ENCODE measurements around the gene PLA2G2C.

The PLA2G2C gene

GRCh38 chr1:20148571-20149500 lies 37.5 kb downstream of the PLA2G2C start:
- no peak for TF ChIP-seq EZH2 (IDR thresholded peaks at IDR 0.05; ENCODE audit: borderline replicate concordance, low read depth, low read length, severe bottlenecking)
- TF ChIP-seq, protein P1, sequence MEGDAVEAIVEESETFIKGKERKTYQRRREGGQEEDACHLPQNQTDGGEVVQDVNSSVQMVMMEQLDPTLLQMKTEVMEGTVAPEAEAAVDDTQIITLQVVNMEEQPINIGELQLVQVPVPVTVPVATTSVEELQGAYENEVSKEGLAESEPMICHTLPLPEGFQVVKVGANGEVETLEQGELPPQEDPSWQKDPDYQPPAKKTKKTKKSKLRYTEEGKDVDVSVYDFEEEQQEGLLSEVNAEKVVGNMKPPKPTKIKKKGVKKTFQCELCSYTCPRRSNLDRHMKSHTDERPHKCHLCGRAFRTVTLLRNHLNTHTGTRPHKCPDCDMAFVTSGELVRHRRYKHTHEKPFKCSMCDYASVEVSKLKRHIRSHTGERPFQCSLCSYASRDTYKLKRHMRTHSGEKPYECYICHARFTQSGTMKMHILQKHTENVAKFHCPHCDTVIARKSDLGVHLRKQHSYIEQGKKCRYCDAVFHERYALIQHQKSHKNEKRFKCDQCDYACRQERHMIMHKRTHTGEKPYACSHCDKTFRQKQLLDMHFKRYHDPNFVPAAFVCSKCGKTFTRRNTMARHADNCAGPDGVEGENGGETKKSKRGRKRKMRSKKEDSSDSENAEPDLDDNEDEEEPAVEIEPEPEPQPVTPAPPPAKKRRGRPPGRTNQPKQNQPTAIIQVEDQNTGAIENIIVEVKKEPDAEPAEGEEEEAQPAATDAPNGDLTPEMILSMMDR (IDR thresholded peaks at IDR 0.05; ENCODE audit: borderline replicate concordance, extremely low read depth, low read length, poor library complexity, severe bottlenecking): no peak
- no peaks in the 10 kb centered on the region for H3K79me2 ChIP-seq (ENCODE audit: insufficient read depth, low read length)
- no peak overlapping the region for H3K4me2 ChIP-seq (ENCODE audit: insufficient read depth, low read length)
- DNase-seq: no peak
- H3K4me1 ChIP-seq (ENCODE audit: insufficient read depth, low read length): peaks cover 9% of the 10 kb centered on the region
- no peaks in the 10 kb centered on the region for H3K36me3 ChIP-seq (ENCODE audit: insufficient read depth, low read length)
- no peaks in the 10 kb centered on the region for H4K20me1 ChIP-seq (ENCODE audit: insufficient read depth, low read length)
- no peaks in the 10 kb centered on the region for H3K27me3 ChIP-seq (ENCODE audit: insufficient read depth, low read length, poor library complexity)
- no peak for ATAC-seq (ENCODE audit: insufficient read depth, low read depth)
- no peak overlapping the region for H3K4me3 ChIP-seq (ENCODE audit: low read depth in 1 of 2, low read length in 2 of 2)
- no peaks in the 10 kb centered on the region for H3K9me3 ChIP-seq (ENCODE audit: insufficient read depth, low read length, severe bottlenecking)
- no peak overlapping the region for H3K27ac ChIP-seq (ENCODE audit: low read length)
- H2AFZ ChIP-seq (ENCODE audit: low read depth, low read length): no peak overlapping the region
- no peak overlapping the region for H3K9ac ChIP-seq (ENCODE audit: low read depth, low read length)

DNA sequence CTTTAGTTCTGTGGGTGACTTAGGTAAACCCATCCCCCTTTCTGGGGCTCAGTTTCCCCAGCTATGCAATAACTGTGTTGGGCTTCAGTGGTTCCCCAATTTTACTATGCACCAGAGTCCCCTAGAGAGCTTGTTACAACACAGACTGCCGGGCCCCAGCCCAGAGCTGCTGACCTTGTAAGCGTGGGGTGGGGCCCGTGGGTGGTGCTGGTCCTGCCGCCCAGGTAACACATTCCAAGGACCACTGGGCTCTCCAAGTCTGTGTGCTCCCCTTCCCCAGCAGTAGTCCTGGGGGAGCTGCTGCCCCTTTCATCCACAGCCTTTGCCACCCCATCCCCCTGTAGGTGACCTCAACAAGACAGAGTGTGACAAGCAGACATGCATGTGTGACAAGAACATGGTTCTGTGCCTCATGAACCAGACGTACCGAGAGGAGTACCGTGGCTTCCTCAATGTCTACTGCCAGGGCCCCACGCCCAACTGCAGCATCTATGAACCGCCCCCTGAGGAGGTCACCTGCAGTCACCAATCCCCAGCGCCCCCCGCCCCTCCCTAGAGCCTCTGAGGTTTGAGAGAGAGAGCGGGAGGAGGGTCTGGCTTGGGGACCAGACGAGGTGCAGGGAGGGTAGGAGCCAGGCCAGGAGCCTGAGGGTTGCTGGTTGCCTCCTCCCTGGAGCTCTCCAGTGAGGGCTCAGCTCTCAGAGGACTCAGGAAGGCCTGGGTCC lies 38.3 kb downstream of the PLA2G2C start:
- Histone ChIP-seq H3K27ac (ENCODE audit: low read length) (no peak overlapping the region), H4K20me1 (ENCODE audit: insufficient read depth, low read length) (no peaks in the 10 kb centered on the region), H3K4me1 (ENCODE audit: insufficient read depth, low read length) (peaks cover 9% of the 10 kb centered on the region), H3K27me3 (ENCODE audit: insufficient read depth, low read length, poor library complexity) (no peaks in the 10 kb centered on the region), H3K4me2 (ENCODE audit: insufficient read depth, low read length) (no peak overlapping the region), H2AFZ (ENCODE audit: low read depth, low read length) (no peak overlapping the region), H3K9ac (ENCODE audit: low read depth, low read length) (no peak overlapping the region), H3K9me3 (ENCODE audit: insufficient read depth, low read length, severe bottlenecking) (no peaks in the 10 kb centered on the region), H3K4me3 (ENCODE audit: low read depth in 1 of 2, low read length in 2 of 2) (no peak overlapping the region), H3K79me2 (ENCODE audit: insufficient read depth, low read length) (no peaks in the 10 kb centered on the region), H3K36me3 (ENCODE audit: insufficient read depth, low read length) (no peaks in the 10 kb centered on the region)
- TF ChIP-seq, protein P1 (IDR thresholded peaks at IDR 0.05; ENCODE audit: borderline replicate concordance, extremely low read depth, low read length, poor library complexity, severe bottlenecking): no peak
- no peak for TF ChIP-seq EZH2 (IDR thresholded peaks at IDR 0.05; ENCODE audit: borderline replicate concordance, low read depth, low read length, severe bottlenecking)
- no peak for DNase-seq
- no peak for ATAC-seq (ENCODE audit: insufficient read depth, low read depth)

DNA sequence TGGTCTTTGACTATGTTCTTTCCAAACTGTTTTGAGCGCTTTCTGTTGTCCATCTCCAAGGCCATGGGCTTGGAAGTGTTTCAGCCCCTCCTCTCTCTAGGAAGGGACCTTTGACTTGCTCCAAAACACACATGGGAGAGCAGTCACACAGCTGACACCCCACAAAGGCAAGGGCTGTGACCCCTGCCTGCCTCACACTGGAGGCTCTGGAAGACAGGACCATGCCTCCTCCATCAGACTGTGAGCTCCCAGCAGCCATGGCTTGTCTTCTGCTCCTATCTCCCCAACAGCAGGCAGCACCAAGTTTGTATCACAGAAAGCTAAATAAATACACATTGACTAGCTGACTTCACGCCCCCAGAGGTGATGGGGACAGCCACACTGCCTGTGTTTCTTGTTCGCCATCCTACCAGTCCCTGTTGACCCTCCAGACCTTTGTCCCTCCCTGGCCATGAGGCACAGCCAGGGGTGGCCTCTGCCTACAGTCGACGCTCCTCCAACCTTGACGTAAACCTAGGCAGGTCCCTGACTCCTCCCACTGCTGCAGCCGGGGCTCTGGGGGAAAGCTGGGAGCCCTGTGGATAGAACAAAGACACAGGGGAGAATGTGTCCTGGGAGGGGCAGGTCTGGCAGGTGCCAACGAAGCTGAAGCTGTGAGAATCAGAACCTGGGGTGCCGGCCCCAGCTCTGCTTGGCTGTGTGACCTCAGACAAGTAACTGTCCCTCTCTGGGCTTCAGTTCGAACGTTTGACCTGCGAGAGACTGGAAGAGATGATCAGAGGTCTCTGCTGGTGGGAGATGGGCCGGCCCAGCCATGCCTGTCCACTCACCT lies 42.4 kb downstream of the PLA2G2C start:
- Histone ChIP-seq H3K27me3 (ENCODE audit: insufficient read depth, low read length, poor library complexity) (no peaks in the 10 kb centered on the region), H3K4me2 (ENCODE audit: insufficient read depth, low read length) (no peak overlapping the region), H3K79me2 (ENCODE audit: insufficient read depth, low read length) (no peaks in the 10 kb centered on the region), H4K20me1 (ENCODE audit: insufficient read depth, low read length) (peaks cover 3% of the 10 kb centered on the region; the same call in 1 of the 2 replicates), H3K4me3 (ENCODE audit: low read depth in 1 of 2, low read length in 2 of 2) (no peak overlapping the region), H3K27ac (ENCODE audit: low read length) (no peak overlapping the region), H2AFZ (ENCODE audit: low read depth, low read length) (no peak overlapping the region), H3K9ac (ENCODE audit: low read depth, low read length) (no peak overlapping the region), H3K9me3 (ENCODE audit: insufficient read depth, low read length, severe bottlenecking) (no peaks in the 10 kb centered on the region), H3K4me1 (ENCODE audit: insufficient read depth, low read length) (no peaks in the 10 kb centered on the region), H3K36me3 (ENCODE audit: insufficient read depth, low read length) (no peaks in the 10 kb centered on the region)
- no peak for DNase-seq
- TF ChIP-seq, protein P1 (IDR thresholded peaks at IDR 0.05; ENCODE audit: borderline replicate concordance, extremely low read depth, low read length, poor library complexity, severe bottlenecking): no peak
- TF ChIP-seq EZH2 (IDR thresholded peaks at IDR 0.05; ENCODE audit: borderline replicate concordance, low read depth, low read length, severe bottlenecking): no peak
- no peak for ATAC-seq (ENCODE audit: insufficient read depth, low read depth)
